Activated T-helper 1 cell treated with anti-CD3 and anti-CD28 coated beads, Interleukin-12 subunit alpha, Interleukin-12 subunit beta, Interleukin-2, Interleukin-4 antibody, amounts not matched to agents 30 ng/mL and 10 ng/mL and 1 ng/mL, durations not matched to agents 14 hours and 24 hours and 36 hours (primary cell): ENCODE results near the gene CACNA2D1. TPM values are rescaled to one million over a fixed set of nuclear protein-coding genes. Genes with fewer than 3 reads are reported as not detected.
"Not testable (repeated sequence)": the region's sequence is repeated elsewhere in the genome, so short reads cannot be mapped to it uniquely, and the experiment has no call there.

Experiments used
- DNase-seq: peaks from one replicate; pipeline ENCODE4 v3.0.0; 2021; ENCODE audit warnings: low spot score
- H3K27ac Mint-ChIP-seq: one replicate; pipeline ENCODE4 v1.8.0; 2021; ENCODE audit warnings: mild to moderate bottlenecking, mixed read lengths
- H3K27me3 Mint-ChIP-seq: one replicate; pipeline ENCODE4 v1.8.0; 2022; ENCODE audit warnings: mild to moderate bottlenecking, moderate library complexity, mixed read lengths; ENCODE audit not compliant: insufficient read depth
- H3K36me3 Mint-ChIP-seq: one replicate; pipeline ENCODE4 v1.8.0; 2021; ENCODE audit warnings: low read depth, mixed read lengths
- H3K4me1 Mint-ChIP-seq: one replicate; pipeline ENCODE4 v1.8.0; 2021; ENCODE audit warnings: low read depth, mixed read lengths
- H3K4me3 Mint-ChIP-seq: one replicate; pipeline ENCODE4 v1.8.0; 2021; ENCODE audit warnings: mild to moderate bottlenecking, moderate library complexity, mixed read lengths
- H3K9me3 Mint-ChIP-seq: one replicate; pipeline ENCODE4 v1.8.0; 2021; ENCODE audit warnings: mixed read lengths
- intact Hi-C: fragments of 100-400 bp; cut with micrococcal nuclease; formaldehyde crosslinking; loops from one replicate; pipeline ENCODE4 v1.15.1; 2024
- total RNA-seq: library from RNA; stranded (reverse); gene quantifications from 2 replicates; pipeline ENCODE4 v1.2.3, GENCODE V29; 2022

CACNA2D1 gene
- total RNA-seq, 1 donor from 2014 or later, result not detected

DNA sequence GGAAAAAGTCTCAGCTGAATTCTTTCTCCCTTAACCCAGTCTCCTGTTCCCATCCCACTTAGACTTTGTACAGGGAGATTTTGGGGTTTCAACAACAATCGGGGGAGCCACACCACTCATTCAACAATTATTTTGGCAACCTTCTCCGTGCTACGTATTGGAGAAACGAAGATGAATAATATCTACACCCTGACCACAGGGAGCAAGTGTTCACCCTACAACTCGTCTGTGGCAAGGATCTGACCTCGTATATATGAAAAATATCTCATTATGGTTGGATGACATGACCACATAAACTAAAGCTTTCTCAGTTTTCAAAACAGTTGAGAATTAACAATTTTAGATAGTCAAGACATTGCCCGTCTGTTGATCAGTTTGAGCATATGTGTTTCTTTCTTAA lies 302.1 kb downstream of the CACNA2D1 start:
- Mint-ChIP-seq H3K27ac (no peak overlapping the region), H3K9me3 (no peaks in the 10 kb centered on the region), H3K4me1 (no peaks in the 10 kb centered on the region), H3K36me3 (no peaks in the 10 kb centered on the region), H3K4me3 (no peak overlapping the region), H3K27me3 (no peaks in the 10 kb centered on the region)
- no peak for DNase-seq
- intact Hi-C loops, result no loop called here

DNA sequence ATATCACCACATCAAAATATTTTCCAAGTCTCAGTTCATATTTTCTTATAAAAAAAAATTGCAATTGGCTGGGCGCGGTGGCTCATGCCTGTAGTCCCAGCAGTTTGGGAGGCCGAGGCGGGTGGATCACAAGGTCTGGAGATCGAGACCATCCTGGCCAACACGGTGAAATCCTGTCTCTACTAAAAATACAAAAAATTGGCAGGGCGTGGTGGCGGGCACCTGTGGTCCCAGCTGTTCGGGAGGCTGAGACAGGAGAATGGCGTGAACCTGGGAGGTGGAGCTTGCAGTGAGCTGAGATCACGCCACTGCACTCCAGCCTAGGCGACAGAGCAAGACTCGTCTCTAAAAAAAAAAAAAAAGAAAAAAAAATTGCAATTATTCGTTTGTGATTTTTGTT lies 303.0 kb downstream of the CACNA2D1 start:
- H3K27me3 Mint-ChIP-seq, DNase-seq, H3K27ac Mint-ChIP-seq, H3K4me1 Mint-ChIP-seq, H3K4me3 Mint-ChIP-seq, H3K36me3 Mint-ChIP-seq, H3K9me3 Mint-ChIP-seq, intact Hi-C loops: not testable (repeated sequence)

DNA sequence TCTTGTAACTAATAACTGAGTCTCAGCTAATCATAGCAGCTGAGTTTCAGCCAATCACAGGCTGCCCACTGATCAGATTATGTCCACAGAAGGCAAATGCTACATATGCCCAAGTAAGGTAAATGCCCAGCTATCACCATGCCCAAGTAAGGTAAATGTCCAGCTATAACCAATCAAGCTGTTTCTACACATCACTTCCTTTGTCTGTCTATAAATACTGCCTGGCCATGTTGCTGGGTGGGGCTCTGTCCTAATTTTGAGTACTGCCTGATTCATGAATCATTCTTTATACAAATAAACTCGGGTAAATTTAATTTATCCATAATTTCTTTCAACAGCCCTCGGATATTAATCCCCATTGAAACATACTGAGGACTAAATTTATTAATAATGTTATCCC lies 312.4 kb downstream of the CACNA2D1 start:
- Mint-ChIP-seq H3K9me3 (no peaks in the 10 kb centered on the region), H3K4me3 (no peak overlapping the region), H3K4me1 (no peaks in the 10 kb centered on the region), H3K27ac (no peak overlapping the region), H3K27me3 (no peaks in the 10 kb centered on the region), H3K36me3 (no peaks in the 10 kb centered on the region)
- intact Hi-C loops, result no loop called here
- DNase-seq, result no peak

DNA sequence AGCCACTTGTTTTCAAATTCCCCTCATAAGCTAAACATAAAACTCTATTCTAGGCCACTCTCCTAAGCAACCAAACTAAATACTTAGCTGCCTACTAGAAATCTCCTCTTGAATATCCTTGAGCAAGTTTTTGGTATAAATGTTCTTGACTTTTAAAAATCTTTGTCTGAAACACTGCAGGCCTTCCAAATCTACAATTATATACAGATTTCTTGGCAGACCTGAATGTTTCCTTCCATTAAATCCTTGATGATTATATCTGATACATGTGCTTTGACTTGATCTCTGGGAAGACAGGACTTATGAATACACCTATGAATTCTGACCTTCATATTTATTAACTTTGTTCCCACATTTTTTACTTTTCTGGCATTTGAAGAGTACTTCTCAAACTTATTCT lies 314.5 kb downstream of the CACNA2D1 start:
- intact Hi-C loops, result no loop called here
- Mint-ChIP-seq H3K4me3 (no peak overlapping the region), H3K36me3 (no peaks in the 10 kb centered on the region), H3K27me3 (no peaks in the 10 kb centered on the region), H3K27ac (no peak overlapping the region), H3K9me3 (no peaks in the 10 kb centered on the region), H3K4me1 (no peaks in the 10 kb centered on the region)
- DNase-seq, result no peak

DNA sequence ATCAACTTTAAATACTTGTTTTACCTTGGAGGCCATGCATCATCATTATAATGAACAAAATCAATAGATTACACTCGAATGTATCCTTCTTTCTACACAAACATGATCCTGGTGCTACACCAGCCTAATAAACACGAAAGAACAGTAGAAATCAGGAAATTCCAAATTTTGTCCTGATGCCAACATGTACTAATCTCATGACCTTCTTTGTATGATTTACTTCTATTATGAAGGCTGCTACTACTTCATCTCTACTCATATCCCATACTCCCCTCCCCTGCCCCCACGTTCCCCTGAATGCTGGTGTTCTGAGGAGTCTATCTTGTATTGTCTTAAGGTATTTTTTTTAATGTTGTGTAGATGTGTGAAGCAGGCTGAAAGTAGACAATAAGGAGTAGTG lies 315.0 kb downstream of the CACNA2D1 start:
- Mint-ChIP-seq H3K27me3 (no peaks in the 10 kb centered on the region), H3K27ac (no peak overlapping the region), H3K4me1 (no peaks in the 10 kb centered on the region), H3K36me3 (no peaks in the 10 kb centered on the region), H3K9me3 (no peaks in the 10 kb centered on the region), H3K4me3 (no peak overlapping the region)
- intact Hi-C loops, result no loop called here
- no peak for DNase-seq

DNA sequence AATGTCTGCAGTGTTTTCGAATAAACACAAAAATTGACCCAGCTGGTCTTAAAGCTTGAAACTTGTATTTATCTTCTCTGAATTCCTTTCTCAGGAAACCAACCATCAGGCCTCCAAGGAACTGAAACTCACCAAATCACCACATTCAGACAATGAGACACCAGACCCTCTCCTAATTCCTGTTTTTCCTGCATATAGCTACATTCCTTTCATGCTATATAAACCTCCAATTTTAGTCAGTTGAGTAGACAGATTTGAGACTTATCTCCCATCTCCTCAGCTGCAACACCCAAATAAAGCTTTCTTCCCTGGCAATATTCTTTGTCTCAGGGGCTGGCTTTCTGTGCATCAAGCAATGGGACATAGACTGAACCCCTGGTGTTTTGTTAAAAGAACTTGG lies 317.0 kb downstream of the CACNA2D1 start:
- Mint-ChIP-seq H3K36me3 (no peaks in the 10 kb centered on the region), H3K4me1 (no peaks in the 10 kb centered on the region), H3K4me3 (no peak overlapping the region), H3K27ac (no peak overlapping the region), H3K9me3 (no peaks in the 10 kb centered on the region), H3K27me3 (no peaks in the 10 kb centered on the region)
- DNase-seq, result no peak
- intact Hi-C loops, result no loop called here

DNA sequence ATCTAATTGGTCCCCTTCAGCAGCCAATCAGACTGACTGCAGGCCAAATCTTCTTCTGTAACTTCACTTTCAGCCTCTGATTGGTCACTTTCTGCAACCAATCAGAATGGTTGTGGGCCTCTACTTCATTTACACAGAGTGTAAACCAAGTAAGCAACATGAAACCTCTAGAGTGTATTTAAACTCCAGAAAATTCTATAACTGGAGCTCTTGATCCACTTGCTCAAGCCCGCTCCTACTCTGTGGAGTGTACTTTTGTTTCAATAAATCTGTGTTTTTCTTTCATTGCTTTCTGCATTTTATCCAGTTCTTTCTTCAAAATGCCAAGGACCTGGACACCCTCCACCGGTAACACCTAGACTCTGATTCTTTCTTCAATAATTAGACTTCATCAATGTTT lies 319.1 kb downstream of the CACNA2D1 start:
- no peaks in the 10 kb centered on the region for H3K36me3 Mint-ChIP-seq
- H3K4me1 Mint-ChIP-seq, result no peaks in the 10 kb centered on the region
- intact Hi-C loops, result no loop called here
- no peak overlapping the region for H3K4me3 Mint-ChIP-seq
- H3K27ac Mint-ChIP-seq, result no peak overlapping the region
- no peaks in the 10 kb centered on the region for H3K9me3 Mint-ChIP-seq
- H3K27me3 Mint-ChIP-seq, result no peaks in the 10 kb centered on the region
- no peak for DNase-seq

DNA sequence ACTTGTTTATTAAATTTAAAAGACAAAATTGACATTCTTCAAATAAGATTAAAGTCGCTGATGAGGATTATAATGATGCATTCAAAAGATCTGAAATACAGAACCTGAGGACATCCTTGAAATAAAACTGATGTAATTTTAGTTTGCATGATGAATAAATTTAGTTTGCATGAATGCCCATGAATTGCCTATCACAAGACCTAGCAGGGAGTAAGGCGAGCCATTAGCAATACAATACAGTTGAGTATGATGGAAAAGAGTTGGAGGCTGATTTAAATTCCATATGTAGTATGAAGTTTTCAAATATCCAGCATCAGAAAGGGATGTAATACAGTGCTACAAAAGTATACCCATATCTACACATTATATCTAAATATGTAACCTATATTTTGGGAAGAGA lies 321.3 kb downstream of the CACNA2D1 start:
- Mint-ChIP-seq H3K36me3 (no peaks in the 10 kb centered on the region), H3K27me3 (no peaks in the 10 kb centered on the region), H3K4me3 (no peak overlapping the region), H3K9me3 (no peaks in the 10 kb centered on the region), H3K27ac (no peak overlapping the region), H3K4me1 (no peaks in the 10 kb centered on the region)
- no peak for DNase-seq
- intact Hi-C loops, result no loop called here

DNA sequence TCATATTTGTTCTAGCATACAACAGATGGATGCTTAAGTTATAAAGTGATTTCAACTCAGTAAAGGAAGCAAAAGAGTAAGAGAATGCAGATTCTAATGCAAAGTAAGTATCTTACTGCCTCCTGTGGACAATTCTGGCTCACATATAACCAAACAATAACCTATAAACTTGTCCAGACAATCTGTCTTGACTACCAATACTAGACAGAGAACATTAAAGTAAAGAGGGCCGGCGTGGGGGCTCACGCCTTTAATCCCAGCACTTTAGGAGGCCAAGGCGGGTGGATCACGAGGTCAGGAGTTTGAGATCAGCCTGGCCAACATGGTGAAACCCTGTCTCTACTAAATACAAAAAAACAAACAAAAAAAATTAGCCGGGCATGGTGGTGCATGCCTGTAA lies 329.3 kb downstream of the CACNA2D1 start:
- no peak overlapping the region for H3K27ac Mint-ChIP-seq
- H3K27me3 Mint-ChIP-seq, result no peaks in the 10 kb centered on the region
- intact Hi-C loops, result no loop called here
- DNase-seq, result no peak
- H3K9me3 Mint-ChIP-seq, result no peaks in the 10 kb centered on the region
- H3K4me3 Mint-ChIP-seq, result no peak overlapping the region
- no peaks in the 10 kb centered on the region for H3K4me1 Mint-ChIP-seq
- H3K36me3 Mint-ChIP-seq, result no peaks in the 10 kb centered on the region

DNA sequence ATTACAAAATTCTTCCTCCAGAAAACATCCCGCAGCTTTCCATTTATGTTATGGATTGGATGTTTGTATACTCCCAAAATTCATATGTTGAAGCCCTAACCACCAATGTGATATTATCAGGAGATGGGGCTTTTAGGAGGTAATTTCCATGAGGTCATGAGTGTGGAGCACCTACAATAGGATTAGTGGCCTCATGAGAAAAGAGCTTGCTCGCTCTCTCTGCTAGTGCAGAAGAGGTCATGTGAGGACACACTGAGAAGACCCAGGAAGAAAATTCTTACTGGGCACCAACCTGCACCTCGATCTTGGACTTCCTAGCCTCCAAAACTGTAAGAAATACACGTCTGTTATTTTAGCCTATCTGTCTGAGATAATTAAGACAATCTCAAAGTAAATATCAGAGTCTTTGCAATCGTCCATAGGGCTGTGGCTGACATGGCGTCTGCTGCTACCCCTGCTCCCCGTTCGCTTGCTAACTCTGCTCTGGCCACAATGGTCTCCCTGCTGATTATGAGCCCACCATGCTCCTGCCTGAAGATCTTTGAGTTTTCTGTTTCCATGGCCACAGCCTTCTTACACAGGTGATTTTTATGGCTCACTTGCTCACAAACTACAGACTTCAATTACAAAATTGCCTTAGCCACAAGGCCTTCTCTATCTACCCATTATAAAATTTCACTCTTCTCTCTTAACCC lies 333.3 kb downstream of the CACNA2D1 start:
- Mint-ChIP-seq H3K4me3 (no peak overlapping the region), H3K36me3 (no peaks in the 10 kb centered on the region), H3K27me3 (no peaks in the 10 kb centered on the region), H3K27ac (no peak overlapping the region), H3K4me1 (no peaks in the 10 kb centered on the region), H3K9me3 (no peaks in the 10 kb centered on the region)
- DNase-seq, result no peak
- intact Hi-C loops, result no loop called here

DNA sequence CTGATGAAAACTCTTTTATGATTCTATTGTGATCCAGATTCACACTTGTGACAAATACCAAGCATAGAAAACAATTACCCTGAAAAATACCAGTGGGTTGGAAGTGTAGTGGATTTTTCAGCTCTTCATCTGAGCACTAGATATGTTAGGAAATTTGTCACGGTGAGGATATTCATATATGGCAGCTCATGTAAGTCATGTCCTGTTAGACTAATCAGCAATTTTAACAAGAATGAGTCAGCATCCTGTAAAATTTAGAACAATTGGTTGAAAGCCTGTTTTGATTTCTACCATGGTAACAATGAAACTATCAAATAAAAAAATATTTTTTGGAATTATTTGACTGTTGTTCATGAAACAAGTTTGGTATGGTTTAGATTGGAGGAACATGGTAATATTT lies 334.3 kb downstream of the CACNA2D1 start:
- no peak for DNase-seq
- no peak overlapping the region for H3K27ac Mint-ChIP-seq
- H3K4me3 Mint-ChIP-seq, result no peak overlapping the region
- H3K27me3 Mint-ChIP-seq, result no peaks in the 10 kb centered on the region
- intact Hi-C loops, result no loop called here
- H3K9me3 Mint-ChIP-seq, result no peaks in the 10 kb centered on the region
- no peaks in the 10 kb centered on the region for H3K36me3 Mint-ChIP-seq
- H3K4me1 Mint-ChIP-seq, result no peaks in the 10 kb centered on the region

DNA sequence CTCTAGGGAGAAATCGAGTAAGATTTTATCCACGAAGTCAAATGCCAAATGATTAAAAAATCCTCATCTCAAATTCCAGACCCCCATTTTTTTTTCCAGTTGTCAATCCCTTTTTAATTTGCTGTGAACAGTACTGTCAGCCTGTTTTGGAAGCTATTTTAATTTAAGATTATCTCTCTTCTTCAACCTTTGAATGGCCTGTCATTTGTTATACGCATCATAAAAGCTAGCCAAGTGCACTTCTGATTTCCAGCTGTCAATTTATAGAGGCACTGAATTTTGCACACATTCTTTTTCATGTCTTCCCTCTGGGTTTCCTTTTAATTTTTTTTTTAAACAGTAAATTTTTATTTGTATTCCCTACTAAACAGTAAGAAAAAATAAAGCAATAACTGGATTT lies 337.4 kb downstream of the CACNA2D1 start:
- H3K4me1 Mint-ChIP-seq, result no peaks in the 10 kb centered on the region
- H3K36me3 Mint-ChIP-seq, result no peaks in the 10 kb centered on the region
- no peak for DNase-seq
- no peak overlapping the region for H3K4me3 Mint-ChIP-seq
- H3K27me3 Mint-ChIP-seq, result no peaks in the 10 kb centered on the region
- H3K9me3 Mint-ChIP-seq, result no peaks in the 10 kb centered on the region
- H3K27ac Mint-ChIP-seq, result no peak overlapping the region
- intact Hi-C loops, result no loop called here

DNA sequence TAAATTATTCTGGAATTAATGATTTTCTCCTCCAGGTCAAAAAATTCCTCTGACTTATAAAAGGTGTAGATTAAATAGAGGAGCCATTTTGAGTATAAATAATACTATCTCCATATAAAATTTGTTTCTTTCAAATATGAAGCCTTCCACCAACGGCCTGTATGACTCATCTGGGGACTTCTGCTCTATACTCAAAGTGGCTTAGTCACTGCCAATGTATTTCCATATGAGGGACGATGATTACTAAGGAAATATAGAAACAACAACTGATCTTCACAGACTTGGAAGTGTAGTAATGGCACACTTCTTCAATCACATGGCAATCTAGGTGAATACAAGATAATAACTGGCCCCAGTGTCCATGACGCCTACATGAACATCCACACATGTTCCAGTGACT lies 338.1 kb downstream of the CACNA2D1 start:
- intact Hi-C loops, result no loop called here
- Mint-ChIP-seq H3K4me1 (no peaks in the 10 kb centered on the region), H3K27ac (no peak overlapping the region), H3K36me3 (no peaks in the 10 kb centered on the region), H3K4me3 (no peak overlapping the region), H3K9me3 (no peaks in the 10 kb centered on the region), H3K27me3 (no peaks in the 10 kb centered on the region)
- no peak for DNase-seq

DNA sequence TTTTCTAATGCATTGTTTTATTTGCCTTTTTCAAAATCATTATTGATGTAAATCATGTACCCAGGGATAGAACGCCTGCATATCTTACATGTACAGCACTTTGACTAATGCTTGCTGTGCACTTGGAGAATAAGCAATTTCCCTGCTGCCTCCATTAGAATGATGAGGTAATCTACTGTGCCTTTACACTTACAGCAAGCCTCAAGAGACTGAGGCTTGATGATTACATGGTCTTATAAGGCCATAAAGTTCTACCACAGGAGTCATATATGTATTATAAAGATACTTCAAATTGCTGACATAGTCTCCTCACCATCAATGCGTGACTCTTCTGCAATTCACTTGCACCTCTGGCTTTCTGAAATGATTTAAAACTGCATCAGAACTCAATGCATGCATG lies 345.2 kb downstream of the CACNA2D1 start:
- Mint-ChIP-seq H3K27me3 (no peaks in the 10 kb centered on the region), H3K4me3 (no peak overlapping the region), H3K4me1 (no peaks in the 10 kb centered on the region), H3K9me3 (no peaks in the 10 kb centered on the region), H3K27ac (no peak overlapping the region), H3K36me3 (no peaks in the 10 kb centered on the region)
- intact Hi-C loops, result no loop called here
- DNase-seq, result no peak
